HG03342 (cell line): ENCODE results near the gene BLZF1.
"Not testable (repeated sequence)": the region's sequence is repeated elsewhere in the genome, so short reads cannot be mapped to it uniquely, and the experiment has no call there.

ENCODE experiments used
- ATAC-seq: cut with Tn5 transposase; IDR thresholded peaks from one replicate; pipeline ENCODE4 v1.9.1; 2021; ENCODE audit warnings: mild to moderate bottlenecking, moderate library complexity; ENCODE audit not compliant: unreplicated experiment

BLZF1 gene

GRCh38 chr1:169348383-169349036, 19.5 kb upstream of the BLZF1 start:
- ATAC-seq: no peak

DNA sequence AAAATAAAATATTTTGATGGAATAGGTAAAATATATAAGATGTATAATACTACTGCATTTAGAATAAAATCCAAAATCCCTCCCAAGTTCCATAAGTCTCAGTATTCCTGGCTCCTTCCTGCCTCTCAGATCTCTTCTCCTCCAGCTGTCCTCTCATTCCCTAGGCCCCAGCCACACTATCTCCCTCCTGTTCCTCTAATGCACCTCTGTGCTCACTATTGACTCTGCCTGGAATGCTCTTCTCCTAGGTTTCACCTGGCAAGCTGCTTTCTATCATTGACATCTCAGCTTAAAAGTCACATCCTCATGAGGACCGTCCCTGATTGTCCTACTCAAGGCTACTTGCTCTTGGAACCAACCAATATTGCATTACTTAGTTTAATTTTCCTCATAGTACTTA, 7.6 kb upstream of the BLZF1 start:
- no peak for ATAC-seq

GRCh38 chr1:169361281-169361680, 6.7 kb upstream of the BLZF1 start:
- no peak for ATAC-seq

DNA sequence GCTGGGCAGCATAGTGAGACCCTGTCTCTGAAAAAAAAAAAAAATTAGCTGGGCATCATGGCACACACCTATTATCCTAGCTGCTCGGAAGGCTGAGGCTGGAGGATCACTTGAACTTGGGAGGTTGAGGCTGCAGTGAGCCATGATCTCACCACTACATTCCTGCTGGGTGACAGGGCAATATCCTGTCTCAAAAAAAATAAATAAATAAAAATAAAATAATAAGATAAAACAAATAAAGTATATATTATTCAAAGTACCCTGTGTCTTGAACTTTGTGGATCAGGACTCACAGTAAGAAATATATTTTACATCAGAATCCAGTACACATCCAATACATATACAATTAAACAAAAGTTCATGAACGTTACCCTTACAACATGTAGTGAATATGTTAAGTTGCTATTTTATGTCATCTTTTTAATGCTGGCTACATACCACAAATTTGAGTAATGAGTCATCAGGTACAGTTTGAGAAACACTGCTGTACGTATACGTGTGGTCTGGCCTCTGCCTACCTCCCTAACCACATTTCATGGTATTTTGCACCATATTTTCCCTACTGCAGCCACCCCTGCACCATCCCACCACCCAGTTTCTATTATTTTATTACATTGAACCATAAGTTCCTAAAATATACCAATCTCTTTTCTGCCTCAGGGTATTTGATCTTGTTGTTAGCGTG, 4.8 kb upstream of the BLZF1 start:
- ATAC-seq: no peak

- no peak for ATAC-seq
These were observed 3.0 kb upstream of the BLZF1 start for GRCh38 chr1:169364948-169365347.

GRCh38 chr1:169367096-169367685, 804 bp upstream of the BLZF1 start:
- ATAC-seq: no peak

- no peak for ATAC-seq
These were observed 393 bp downstream of the BLZF1 start for GRCh38 chr1:169368406-169368769.

DNA sequence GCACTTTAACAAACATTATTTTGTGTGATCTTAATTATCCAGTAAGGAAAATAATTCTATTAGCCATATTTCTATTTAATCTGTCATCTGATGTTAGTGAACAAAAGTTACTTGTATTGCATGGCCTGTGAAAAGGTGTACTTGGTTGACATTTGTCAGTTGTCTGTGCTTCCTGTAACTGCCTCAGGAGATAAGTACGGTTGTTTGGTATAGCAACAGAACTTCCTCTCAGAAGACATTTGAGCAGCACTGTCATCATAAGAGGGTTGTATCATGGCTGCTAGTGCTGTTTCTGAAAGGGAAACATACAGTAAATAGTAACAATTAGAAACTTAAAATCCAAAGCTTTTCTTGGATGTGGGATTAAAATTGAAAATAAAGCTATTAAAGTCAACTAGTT, 3.4 kb downstream of the BLZF1 start:
- ATAC-seq: no peak

- no peak for ATAC-seq
These were observed 13.2 kb downstream of the BLZF1 start for GRCh38 chr1:169381162-169381561.

GRCh38 chr1:169383449-169383848, 15.5 kb downstream of the BLZF1 start:
- ATAC-seq: no peak

- no peak for ATAC-seq
These were observed 19.4 kb downstream of the BLZF1 start for GRCh38 chr1:169387399-169387798.

DNA sequence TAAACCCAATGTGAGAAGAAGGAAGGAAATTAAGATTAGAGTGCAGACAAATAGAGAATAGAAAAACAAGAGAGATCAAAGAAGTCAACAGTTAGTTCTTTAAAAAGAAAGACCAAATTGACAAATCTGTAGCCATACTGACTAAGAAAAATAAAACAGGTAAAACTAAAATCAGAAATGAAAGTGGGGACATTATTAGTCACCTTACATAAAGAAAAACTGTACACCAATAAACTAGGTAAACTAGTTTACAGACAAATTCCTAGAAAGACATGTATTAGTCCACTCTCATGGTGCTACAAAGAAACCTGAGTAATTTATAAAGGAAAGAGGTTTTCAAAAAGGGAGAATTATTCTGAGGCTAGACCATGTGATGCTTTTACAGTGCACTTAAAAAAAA, 22.3 kb downstream of the BLZF1 start:
- ATAC-seq: peak; percentile 71

- no peak for ATAC-seq
These were observed 24.4 kb downstream of the BLZF1 start for GRCh38 chr1:169392406-169392805.

DNA sequence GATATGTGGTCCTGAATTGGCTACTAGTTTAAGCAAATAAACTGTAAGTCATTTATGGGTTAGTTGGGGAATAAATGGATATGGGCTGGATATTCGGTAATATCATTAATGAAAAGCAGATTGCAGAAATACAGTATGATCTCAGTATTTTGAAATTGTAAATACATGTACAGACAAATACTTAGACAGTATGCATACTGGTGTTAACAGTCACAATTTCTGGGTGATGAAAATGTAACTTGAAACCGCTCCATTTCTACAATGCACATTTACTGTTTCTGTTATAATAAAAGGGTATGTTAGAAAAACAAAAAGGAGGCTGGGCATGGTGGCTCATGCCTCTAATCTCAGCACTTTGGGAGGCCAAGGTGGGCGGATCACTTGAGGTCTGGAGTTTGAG, 28.0 kb downstream of the BLZF1 start:
- no peak for ATAC-seq

DNA sequence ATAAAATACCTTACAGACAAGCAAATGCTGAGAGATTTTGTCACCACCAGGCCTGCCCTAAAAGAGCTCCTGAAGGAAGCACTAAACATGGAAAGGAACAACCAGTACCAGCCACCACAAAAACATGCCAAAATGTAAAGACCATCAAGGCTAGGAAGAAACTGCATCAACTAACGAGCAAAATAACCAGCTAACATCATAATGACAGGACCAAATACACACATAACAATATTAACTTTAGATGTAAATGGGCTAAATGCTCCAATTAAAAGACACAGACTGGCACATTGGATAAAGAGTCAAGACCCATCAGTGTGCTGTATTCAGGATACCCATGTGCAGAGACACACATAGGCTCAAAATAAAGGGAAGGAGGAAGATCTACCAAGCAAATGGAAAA, 34.6 kb downstream of the BLZF1 start:
- ATAC-seq: not testable (repeated sequence)

DNA sequence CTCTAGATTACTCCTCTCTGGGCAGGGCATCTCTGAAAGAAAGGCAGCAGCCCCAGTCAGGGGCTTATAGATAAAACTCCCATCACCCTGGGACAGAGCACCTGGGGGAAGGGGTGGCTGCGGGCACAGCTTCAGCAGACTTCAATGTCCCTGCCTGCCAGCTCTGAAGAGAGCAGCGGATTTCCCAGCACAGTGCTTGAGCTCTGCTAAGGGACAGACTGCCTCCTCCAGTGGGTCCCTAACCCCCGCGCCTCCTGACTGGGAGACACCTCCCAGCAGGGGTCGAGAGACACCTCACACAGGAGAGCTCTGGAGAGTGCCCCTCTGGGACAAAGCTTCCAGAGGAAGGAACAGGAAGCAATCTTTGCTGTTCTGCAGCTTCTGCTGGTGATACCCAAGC, 40.3 kb downstream of the BLZF1 start:
- not testable (repeated sequence) for ATAC-seq

DNA sequence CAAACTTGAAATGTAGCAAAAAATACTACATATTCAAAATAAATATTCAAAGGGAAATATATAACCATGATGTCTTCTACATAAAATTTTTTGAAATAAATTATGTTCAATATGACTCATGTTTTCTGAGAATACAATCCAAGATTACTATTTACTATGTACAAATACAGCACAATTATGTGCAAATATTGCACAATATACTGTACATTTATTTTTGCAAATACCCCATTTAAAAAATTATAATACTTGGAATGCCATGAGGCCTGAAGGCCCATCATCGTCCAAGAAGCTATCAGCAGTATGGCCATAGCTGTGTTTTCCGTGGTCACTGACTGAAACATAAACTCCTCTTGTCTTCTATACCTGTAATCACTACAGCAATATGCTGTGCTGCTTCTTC, 47.0 kb downstream of the BLZF1 start:
- no peak for ATAC-seq

GRCh38 chr1:169421309-169421708, 53.3 kb downstream of the BLZF1 start:
- no peak for ATAC-seq

DNA sequence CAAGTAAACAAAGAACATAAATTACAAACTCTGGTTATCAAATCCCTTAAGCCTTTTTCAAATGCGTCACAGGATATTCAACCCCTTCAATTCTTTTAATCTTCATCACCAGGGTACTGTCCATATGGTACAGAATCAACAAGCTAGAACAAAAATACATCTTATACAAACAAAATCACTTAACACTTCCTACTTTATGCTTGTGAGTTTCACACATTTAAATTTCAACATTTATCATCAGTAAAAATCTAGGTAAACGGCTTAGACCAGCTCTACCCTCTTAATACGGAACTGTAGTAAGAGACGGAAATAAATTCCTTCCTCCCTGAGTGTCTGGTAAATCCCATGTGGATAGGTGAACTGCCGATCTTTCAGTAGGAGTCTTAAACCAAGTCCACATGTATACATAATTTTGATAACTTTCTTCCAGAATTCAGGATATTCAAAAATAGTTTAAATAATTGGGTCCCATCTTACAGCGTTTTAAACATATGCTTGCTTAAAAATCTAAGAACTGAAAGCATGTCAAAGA, 58.2 kb downstream of the BLZF1 start:
- ATAC-seq: no peak

GRCh38 chr1:169427081-169427641, 59.2 kb downstream of the BLZF1 start, which contains the start of gene CCDC181:
Gene CCDC181, minus strand, starts transcription at chr1:169427474. Its CDS starts 2,547 bp downstream, at chr1:169424927.
- ATAC-seq: peak; percentile 90
